ENCODE measurements around the gene KCP.
A peak's percentile ranks its signal among the peaks of the same experiment; 100 is the strongest.

The KCP gene

GRCh38 chr7:128841921-128842673 lies 68.4 kb downstream of the KCP start:
- H3K4me1 Mint-ChIP-seq = no peaks in the 10 kb centered on the region
- no peaks in the 10 kb centered on the region for H3K36me3 Mint-ChIP-seq
- no peak overlapping the region for H3K4me3 Mint-ChIP-seq
- no peak overlapping the region for H3K27ac Mint-ChIP-seq
- no peaks in the 10 kb centered on the region for H3K9me3 Mint-ChIP-seq
- H3K27me3 Mint-ChIP-seq = no peaks in the 10 kb centered on the region

- Mint-ChIP-seq H3K4me3 (no peak overlapping the region), H3K27me3 (no peaks in the 10 kb centered on the region), H3K4me1 (no peaks in the 10 kb centered on the region), H3K9me3 (no peaks in the 10 kb centered on the region), H3K27ac (no peak overlapping the region), H3K36me3 (no peaks in the 10 kb centered on the region)
Observed at GRCh38 chr7:128841171-128841690, 69.3 kb downstream of the KCP start.

- Mint-ChIP-seq H3K27ac (no peak overlapping the region), H3K9me3 (no peaks in the 10 kb centered on the region), H3K27me3 (no peaks in the 10 kb centered on the region), H3K36me3 (no peaks in the 10 kb centered on the region), H3K4me3 (no peak overlapping the region), H3K4me1 (no peaks in the 10 kb centered on the region)
Observed at GRCh38 chr7:128840326-128841170, 70.0 kb downstream of the KCP start.

DNA sequence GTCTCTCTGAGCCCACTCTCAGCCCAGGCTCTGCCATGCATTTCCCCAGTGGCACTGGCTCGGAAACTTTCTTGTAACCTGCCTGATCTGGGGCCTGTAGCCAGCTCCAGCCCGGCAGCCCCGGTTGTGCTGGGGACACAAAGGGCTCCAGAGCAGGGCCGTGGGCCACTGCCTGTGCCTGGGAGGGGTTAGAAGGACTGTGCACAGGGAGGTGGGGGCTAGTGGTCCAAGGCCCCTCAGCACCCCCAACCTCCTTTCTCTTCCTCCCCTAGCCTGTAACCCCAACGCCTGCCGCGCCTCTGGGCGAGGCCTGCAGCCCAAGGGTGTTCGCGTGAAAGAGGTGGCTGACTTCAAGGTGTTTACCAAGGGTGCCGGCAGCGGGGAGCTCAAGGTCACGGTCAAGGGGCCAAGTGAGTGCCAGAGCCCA lies 70.7 kb downstream of the KCP start:
- Mint-ChIP-seq H3K27ac (no peak overlapping the region), H3K36me3 (no peaks in the 10 kb centered on the region), H3K4me1 (no peaks in the 10 kb centered on the region), H3K27me3 (no peaks in the 10 kb centered on the region), H3K4me3 (no peak overlapping the region), H3K9me3 (no peaks in the 10 kb centered on the region)

- no peaks in the 10 kb centered on the region for H3K27me3 Mint-ChIP-seq
- no peak overlapping the region for H3K4me3 Mint-ChIP-seq
- H3K27ac Mint-ChIP-seq = no peak overlapping the region
- H3K36me3 Mint-ChIP-seq = no peaks in the 10 kb centered on the region
- H3K9me3 Mint-ChIP-seq = no peaks in the 10 kb centered on the region
- H3K4me1 Mint-ChIP-seq = no peaks in the 10 kb centered on the region
Observed at GRCh38 chr7:128838981-128839731, 71.4 kb downstream of the KCP start.

DNA sequence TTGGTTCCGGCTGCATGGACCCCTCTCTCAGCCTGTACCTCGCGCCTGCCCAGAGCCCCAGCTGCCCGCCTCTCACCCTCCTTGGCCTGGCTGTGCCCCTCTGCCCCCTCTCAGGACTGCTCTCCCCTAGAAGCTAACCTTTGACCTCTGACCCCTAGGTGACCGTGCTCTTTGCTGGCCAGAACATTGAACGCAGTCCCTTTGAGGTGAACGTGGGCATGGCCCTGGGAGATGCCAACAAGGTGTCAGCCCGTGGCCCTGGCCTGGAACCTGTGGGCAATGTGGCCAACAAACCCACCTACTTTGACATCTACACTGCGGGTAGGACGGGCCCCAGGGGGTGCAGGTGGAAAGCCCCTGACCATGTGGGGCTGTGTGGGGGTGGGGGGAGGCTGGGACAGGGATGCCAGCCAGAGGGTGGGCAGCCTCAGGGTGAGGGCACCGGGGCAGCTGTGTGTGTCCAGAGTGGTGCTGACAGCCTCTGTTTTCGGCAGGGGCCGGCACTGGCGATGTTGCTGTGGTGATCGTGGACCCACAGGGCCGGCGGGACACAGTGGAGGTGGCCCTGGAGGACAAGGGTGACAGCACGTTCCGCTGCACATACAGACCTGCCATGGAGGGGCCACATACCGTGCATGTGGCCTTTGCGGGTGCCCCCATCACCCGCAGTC lies 72.3 kb downstream of the KCP start:
- no peaks in the 10 kb centered on the region for H3K36me3 Mint-ChIP-seq
- H3K4me3 Mint-ChIP-seq = no peak overlapping the region
- no peak overlapping the region for H3K27ac Mint-ChIP-seq
- H3K27me3 Mint-ChIP-seq = no peaks in the 10 kb centered on the region
- H3K9me3 Mint-ChIP-seq = no peaks in the 10 kb centered on the region
- H3K4me1 Mint-ChIP-seq = no peaks in the 10 kb centered on the region

GRCh38 chr7:128837521-128837921 lies 73.0 kb downstream of the KCP start:
- Mint-ChIP-seq H3K9me3 (no peaks in the 10 kb centered on the region), H3K27me3 (no peaks in the 10 kb centered on the region), H3K4me3 (no peak overlapping the region), H3K27ac (no peak overlapping the region), H3K36me3 (no peaks in the 10 kb centered on the region), H3K4me1 (no peaks in the 10 kb centered on the region)

DNA sequence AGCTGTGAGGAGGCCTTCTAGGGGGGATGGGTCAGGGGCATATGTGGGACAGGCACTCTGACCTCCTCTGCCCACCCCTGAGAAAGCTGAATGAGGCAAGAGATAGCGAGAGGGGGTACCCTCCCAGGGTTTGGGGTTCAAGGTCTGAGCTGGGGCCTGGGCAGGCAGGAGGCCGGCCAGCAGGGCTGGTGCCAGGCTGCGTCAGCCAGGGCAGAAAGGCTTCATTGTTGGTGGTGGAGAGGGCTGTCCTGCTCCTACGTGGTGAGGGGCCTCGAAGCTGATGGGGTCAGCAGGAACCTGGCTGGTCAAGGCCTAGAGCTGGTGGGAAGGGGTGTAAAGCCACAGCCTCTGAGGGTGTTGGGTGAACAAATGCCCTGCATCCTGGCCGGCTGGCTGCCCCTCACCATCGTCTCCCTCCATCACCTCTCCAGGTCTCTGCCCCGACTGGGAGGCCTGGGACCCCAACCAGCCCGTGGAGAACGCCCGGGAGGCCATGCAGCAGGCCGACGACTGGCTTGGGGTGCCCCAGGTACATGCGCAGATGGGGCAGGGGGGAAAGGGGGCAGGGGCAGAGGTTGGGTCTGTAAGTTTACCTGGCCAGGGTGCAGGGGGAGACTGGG lies 73.7 kb downstream of the KCP start:
- peaks cover 1% of the 10 kb centered on the region for H3K27me3 Mint-ChIP-seq

DNA sequence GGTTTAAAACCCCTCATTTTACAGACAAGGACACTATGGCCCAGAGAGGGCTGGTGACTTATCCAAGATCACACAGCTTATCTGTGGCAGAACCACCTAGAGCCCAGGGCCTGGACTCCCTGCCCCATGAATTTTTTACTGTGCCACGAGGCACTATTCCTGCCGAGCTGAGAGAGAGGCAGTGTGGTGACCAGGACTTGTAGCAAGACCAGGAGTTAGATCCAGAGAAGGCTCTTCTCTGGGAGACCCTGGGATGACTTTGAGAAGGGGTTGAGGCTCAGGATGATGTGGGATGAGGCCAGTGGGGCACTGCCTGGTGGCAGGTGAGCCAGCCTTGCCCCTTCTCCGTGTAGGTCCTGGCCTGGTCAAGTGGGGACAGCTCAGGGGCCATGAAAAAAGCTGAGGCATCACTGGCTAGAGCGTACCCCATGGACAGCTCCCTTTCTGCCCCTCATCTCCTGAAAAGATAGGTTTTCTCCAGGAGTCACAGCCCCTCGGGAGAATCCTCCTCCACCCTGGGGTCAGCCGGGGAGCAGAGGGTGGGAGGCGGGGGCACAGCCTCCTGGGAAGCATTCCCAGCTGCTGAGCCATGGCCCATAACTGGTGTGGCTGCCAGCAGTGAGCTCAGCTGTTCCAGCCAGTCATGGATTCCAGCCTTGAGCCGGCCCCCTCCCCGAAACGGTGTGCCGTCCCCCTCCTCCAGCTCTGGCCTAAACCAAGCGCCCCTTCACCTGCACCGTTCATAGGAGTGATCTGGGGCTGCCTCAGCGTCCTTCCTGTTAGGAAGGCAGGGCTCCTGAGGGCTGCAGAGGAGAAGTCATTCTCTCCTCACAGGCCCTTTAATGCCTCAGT lies 74.5 kb downstream of the KCP start:
- H3K27ac Mint-ChIP-seq = peak overlapping the region; percentile 59
- H3K4me3 Mint-ChIP-seq = no peak overlapping the region
- no peaks in the 10 kb centered on the region for H3K4me1 Mint-ChIP-seq
- H3K9me3 Mint-ChIP-seq = no peaks in the 10 kb centered on the region
- H3K27me3 Mint-ChIP-seq = peaks cover 1% of the 10 kb centered on the region
- H3K36me3 Mint-ChIP-seq = no peaks in the 10 kb centered on the region

More for the DNA sequence above, 73.7 kb downstream of the KCP start:
- no peak overlapping the region for H3K4me3 Mint-ChIP-seq
- H3K9me3 Mint-ChIP-seq = no peaks in the 10 kb centered on the region
- no peak overlapping the region for H3K27ac Mint-ChIP-seq
- H3K36me3 Mint-ChIP-seq = no peaks in the 10 kb centered on the region
- H3K4me1 Mint-ChIP-seq = no peaks in the 10 kb centered on the region

GRCh38 chr7:128835231-128835751 lies 75.2 kb downstream of the KCP start:
- Mint-ChIP-seq H3K27ac (no peak overlapping the region), H3K36me3 (no peaks in the 10 kb centered on the region), H3K4me3 (no peak overlapping the region), H3K9me3 (no peaks in the 10 kb centered on the region), H3K27me3 (peaks cover 1% of the 10 kb centered on the region), H3K4me1 (peaks cover 5% of the 10 kb centered on the region)

DNA sequence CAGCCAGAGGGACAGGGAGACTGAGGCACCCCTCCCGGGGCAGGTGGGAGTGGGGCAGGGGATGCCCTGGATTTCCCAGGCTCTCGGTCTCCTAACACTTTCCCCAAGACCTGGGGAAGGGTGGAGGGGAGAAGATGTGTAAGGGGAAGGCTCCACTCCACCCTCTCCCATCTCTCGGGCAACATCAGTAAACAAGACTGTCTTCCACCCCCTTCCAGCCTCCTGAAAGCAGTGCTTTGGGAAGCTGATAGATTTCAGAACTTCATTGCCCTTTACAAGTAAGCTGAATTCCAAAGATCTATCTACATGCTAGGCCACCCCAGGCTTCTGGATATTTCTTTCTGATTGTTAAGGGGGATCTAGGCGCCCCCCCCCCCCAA lies 76.6 kb downstream of the KCP start:
- Mint-ChIP-seq H3K4me1 (peaks cover 13% of the 10 kb centered on the region), H3K36me3 (no peaks in the 10 kb centered on the region), H3K4me3 (no peak overlapping the region), H3K27ac (no peak overlapping the region), H3K9me3 (no peaks in the 10 kb centered on the region), H3K27me3 (peaks cover 8% of the 10 kb centered on the region)

DNA sequence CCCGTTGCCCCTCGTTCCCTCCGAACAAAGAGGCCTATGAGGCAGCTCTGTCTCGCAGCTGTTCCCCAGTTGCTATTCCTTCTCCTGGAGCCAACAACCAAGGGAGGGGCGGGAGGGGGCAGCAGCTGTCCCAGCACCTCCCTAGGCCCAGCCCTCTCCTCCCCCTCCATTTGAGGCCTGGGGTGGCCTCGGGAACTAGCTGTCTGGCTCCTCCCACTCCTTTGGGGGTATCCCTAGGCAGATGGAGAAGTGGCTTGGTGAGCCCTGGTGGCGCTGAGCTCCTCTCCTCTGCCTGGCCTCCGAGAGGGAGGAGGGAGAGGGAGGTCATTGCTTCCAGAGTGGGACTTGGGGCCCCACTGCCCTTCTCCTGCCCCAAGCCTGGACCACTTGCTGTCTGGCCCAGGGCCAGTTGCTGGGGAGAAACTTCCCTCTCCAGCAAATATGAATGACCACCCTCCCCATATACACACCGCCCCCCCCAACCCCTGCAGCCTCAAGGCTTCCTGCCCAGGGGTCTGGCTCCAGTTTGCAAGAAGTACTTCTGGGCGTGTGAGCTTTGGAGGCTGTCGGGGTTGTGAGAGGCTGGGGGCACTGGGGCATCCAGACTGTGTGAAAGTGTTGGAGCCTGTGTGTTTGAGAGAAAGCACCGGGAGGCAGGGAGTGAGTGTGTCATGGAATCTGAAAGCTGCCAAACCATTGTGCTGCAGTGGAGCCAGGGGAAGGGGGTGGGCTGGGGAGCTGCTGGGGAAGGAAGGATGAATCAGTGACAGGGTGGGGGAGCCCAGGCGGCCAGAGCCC lies 77.2 kb downstream of the KCP start:
- Mint-ChIP-seq H3K36me3 (no peaks in the 10 kb centered on the region), H3K4me1 (peaks cover 13% of the 10 kb centered on the region), H3K4me3 (no peak overlapping the region), H3K27me3 (peaks cover 11% of the 10 kb centered on the region), H3K27ac (no peak overlapping the region), H3K9me3 (no peaks in the 10 kb centered on the region)

GRCh38 chr7:128832880-128833147 lies 77.7 kb downstream of the KCP start:
- Mint-ChIP-seq H3K4me1 (peaks cover 13% of the 10 kb centered on the region), H3K9me3 (no peaks in the 10 kb centered on the region), H3K36me3 (no peaks in the 10 kb centered on the region), H3K4me3 (no peak overlapping the region), H3K27ac (no peak overlapping the region), H3K27me3 (peaks cover 14% of the 10 kb centered on the region)
